H1 (cell line): ENCODE results near the gene LTBP3. TPM values are rescaled to one million over a fixed set of nuclear protein-coding genes. Genes with fewer than 3 reads are reported as not detected.

ENCODE experiments used
- EZH2 ChIP-seq: fragments of 200-600 bp; sonication (generic); IDR thresholded peaks from 2 replicates; pipeline ENCODE4 v1.7.1; 2012; ENCODE audit warnings: low read depth, mild to moderate bottlenecking, moderate library complexity, low read length, inconsistent platforms; ENCODE audit not compliant: severe bottlenecking
- YY1 ChIP-seq: IDR thresholded peaks from 2 replicates; pipeline ENCODE4 v1.6.1; 2011; ENCODE audit warnings: low read depth, mild to moderate bottlenecking, low read length
- polyA plus RNA-seq, 7 experiments: library from polyadenylated mRNA; depleted of rRNA in 3 of 7; stranded (reverse) in 5 of 7; unstranded in 2 of 7; fragments of >200 nt in 5 of 7; fragments of 200-250 nt in 2 of 7; gene quantifications; 1 replicate in 5 of 7; 2 replicates in 1 of 7; 4 replicates in 1 of 7; pipeline versions ENCODE4 v1.2.1 to v1.2.3, GENCODE V29; 2011 to 2013; ENCODE audit warnings: missing spikeins in 2 of 7, mixed read lengths in 2 of 7
- total RNA-seq: library from RNA; stranded (reverse); fragmentation: NEBNext Ultra II Directional; extraction: Animal tissue kit (Norgen Biotek cat#: 25700); gene quantifications from 2 replicates; pipeline ENCODE4 v1.2.1, GENCODE V29; 2021
- TF ChIP-seq, protein P1 (sequence below): fragments of 300-600 bp; sonication (generic); IDR thresholded peaks from 2 replicates; pipeline ENCODE4 v1.7.1; 2012; ENCODE audit warnings: low read length, moderate library complexity, mild to moderate bottlenecking, inconsistent platforms; ENCODE audit not compliant: insufficient replicate concordance

LTBP3 gene
- total and polyA plus RNA-seq, 2 of the 8 experiments (the other 6 are each of a cell fraction or from before 2014, with no cell fraction given) = 12.8 to 17.8 TPM

DNA sequence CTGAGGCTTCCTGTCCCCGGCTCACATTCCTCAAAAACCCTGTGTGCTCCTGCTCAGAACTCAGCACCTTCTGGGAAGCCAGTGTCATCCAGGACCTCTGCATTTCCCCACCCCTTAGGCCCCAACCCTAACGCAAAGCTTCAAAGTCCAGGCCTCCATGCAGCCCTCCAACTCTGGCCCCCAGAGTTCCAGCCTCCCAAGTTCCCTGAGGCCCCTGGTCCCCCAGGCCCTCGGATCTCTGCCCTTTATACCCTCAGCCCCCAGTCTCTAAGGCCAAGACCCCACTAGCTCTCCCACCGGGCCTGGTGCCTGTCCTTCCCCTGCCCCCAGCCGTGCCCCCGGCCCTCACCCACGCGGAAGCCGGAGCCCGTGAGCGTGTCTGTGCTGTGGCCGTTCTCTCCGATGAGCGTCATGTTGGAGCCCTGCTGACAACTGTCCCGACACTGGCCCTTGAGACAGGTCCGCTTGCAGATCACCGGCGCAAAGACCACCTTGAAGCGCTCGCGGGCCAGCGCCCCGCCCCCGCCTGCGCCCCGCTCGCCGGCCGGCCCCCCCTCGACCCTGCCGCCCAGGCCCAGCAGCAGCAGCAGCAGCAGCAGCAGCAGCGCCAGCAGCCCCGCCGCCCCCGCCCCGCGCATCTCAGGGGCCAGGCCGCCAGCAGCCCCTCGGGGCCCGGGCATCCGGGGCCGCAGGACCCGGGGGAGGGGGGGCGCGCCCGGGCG, 718 bp downstream of the LTBP3 start (continued):
- TF ChIP-seq, protein P1, sequence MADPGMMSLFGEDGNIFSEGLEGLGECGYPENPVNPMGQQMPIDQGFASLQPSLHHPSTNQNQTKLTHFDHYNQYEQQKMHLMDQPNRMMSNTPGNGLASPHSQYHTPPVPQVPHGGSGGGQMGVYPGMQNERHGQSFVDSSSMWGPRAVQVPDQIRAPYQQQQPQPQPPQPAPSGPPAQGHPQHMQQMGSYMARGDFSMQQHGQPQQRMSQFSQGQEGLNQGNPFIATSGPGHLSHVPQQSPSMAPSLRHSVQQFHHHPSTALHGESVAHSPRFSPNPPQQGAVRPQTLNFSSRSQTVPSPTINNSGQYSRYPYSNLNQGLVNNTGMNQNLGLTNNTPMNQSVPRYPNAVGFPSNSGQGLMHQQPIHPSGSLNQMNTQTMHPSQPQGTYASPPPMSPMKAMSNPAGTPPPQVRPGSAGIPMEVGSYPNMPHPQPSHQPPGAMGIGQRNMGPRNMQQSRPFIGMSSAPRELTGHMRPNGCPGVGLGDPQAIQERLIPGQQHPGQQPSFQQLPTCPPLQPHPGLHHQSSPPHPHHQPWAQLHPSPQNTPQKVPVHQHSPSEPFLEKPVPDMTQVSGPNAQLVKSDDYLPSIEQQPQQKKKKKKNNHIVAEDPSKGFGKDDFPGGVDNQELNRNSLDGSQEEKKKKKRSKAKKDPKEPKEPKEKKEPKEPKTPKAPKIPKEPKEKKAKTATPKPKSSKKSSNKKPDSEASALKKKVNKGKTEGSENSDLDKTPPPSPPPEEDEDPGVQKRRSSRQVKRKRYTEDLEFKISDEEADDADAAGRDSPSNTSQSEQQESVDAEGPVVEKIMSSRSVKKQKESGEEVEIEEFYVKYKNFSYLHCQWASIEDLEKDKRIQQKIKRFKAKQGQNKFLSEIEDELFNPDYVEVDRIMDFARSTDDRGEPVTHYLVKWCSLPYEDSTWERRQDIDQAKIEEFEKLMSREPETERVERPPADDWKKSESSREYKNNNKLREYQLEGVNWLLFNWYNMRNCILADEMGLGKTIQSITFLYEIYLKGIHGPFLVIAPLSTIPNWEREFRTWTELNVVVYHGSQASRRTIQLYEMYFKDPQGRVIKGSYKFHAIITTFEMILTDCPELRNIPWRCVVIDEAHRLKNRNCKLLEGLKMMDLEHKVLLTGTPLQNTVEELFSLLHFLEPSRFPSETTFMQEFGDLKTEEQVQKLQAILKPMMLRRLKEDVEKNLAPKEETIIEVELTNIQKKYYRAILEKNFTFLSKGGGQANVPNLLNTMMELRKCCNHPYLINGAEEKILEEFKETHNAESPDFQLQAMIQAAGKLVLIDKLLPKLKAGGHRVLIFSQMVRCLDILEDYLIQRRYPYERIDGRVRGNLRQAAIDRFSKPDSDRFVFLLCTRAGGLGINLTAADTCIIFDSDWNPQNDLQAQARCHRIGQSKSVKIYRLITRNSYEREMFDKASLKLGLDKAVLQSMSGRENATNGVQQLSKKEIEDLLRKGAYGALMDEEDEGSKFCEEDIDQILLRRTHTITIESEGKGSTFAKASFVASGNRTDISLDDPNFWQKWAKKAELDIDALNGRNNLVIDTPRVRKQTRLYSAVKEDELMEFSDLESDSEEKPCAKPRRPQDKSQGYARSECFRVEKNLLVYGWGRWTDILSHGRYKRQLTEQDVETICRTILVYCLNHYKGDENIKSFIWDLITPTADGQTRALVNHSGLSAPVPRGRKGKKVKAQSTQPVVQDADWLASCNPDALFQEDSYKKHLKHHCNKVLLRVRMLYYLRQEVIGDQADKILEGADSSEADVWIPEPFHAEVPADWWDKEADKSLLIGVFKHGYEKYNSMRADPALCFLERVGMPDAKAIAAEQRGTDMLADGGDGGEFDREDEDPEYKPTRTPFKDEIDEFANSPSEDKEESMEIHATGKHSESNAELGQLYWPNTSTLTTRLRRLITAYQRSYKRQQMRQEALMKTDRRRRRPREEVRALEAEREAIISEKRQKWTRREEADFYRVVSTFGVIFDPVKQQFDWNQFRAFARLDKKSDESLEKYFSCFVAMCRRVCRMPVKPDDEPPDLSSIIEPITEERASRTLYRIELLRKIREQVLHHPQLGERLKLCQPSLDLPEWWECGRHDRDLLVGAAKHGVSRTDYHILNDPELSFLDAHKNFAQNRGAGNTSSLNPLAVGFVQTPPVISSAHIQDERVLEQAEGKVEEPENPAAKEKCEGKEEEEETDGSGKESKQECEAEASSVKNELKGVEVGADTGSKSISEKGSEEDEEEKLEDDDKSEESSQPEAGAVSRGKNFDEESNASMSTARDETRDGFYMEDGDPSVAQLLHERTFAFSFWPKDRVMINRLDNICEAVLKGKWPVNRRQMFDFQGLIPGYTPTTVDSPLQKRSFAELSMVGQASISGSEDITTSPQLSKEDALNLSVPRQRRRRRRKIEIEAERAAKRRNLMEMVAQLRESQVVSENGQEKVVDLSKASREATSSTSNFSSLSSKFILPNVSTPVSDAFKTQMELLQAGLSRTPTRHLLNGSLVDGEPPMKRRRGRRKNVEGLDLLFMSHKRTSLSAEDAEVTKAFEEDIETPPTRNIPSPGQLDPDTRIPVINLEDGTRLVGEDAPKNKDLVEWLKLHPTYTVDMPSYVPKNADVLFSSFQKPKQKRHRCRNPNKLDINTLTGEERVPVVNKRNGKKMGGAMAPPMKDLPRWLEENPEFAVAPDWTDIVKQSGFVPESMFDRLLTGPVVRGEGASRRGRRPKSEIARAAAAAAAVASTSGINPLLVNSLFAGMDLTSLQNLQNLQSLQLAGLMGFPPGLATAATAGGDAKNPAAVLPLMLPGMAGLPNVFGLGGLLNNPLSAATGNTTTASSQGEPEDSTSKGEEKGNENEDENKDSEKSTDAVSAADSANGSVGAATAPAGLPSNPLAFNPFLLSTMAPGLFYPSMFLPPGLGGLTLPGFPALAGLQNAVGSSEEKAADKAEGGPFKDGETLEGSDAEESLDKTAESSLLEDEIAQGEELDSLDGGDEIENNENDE = no peak
- TF ChIP-seq YY1 = no peak
- TF ChIP-seq EZH2 = no peak
